Measurements from ENCODE around the gene MYO7A. TPM values are rescaled to one million over a fixed set of nuclear protein-coding genes. Genes with fewer than 3 reads are reported as not detected.

MYO7A gene
- total RNA-seq, 2 experiments from 2014 or later, result not detected

DNA sequence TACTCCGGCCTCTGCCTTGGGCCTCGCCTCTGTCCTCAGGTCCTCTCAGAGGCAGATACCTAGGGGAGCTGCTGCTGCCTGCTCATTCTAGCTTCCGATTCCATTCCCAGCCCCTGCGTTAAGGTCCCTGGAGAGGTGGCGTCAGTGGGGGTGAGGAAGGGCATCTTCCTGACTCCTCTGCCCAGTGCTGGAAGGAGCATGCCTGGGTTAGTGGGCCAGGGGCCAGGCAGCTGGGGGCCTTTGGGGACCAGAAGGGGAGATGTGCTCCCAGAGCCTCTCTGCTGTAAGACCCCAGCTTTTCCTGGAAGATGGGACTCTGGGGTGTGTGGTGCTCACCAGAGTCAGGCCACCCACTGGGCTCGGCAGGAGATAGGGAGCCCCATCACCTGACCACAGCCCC lies 3.6 kb upstream of the MYO7A start:
- Mint-ChIP-seq H3K9me3 (ENCODE audit: insufficient read depth) (no peaks in the 10 kb centered on the region), H3K27ac (no peak overlapping the region), H3K4me1 (ENCODE audit: low read depth) (peaks cover 18% of the 10 kb centered on the region), H3K27me3 (ENCODE audit: low read depth) (peaks cover 8% of the 10 kb centered on the region), H3K4me3 (no peak overlapping the region), H3K36me3 (ENCODE audit: low read depth) (no peaks in the 10 kb centered on the region)
- no peak for DNase-seq
- CTCF ChIA-PET, result no interaction called here
- ATAC-seq, result no peak
- POLR2A ChIA-PET, result no interaction called here

DNA sequence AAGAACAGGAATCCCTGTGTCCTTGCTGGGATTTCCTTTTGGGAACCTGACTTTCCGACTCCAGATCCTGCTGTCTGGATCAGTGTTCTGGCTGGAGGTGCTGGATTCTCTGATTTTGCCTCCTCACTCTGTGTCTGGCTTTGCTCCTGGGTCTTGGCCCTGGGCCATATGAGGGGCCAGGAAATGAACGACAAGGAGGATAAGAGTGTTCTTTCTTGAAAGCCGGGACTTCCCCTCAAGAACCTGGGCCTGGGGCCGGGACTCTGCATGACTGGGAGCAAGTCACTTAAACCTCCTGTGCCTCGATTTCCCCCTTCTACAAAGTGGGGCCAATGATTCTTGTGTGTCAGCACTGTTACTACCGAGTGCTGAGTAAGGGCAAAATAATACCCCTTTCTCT lies 2.9 kb upstream of the MYO7A start:
- ChIA-PET POLR2A (no interaction called here), CTCF (no interaction called here)

DNA sequence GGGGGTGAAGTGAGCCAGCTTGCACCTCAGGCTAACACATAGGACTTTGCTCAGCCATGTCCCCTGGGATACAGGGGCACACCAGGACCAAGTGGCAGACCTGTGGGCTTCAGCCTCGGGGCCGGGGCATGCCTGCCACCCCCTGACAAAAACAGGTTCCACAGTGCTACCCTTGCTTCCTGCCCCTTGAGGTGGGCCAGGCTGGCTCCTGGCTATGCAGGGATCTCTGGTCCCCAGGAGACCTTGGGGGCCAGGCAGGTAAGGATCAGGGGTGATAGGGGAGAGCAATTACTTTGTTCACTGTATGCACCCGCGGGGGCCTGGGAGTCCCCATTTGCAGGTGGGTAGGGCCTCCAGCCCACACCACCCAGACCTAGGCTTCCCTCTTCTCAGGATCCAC lies 2.4 kb upstream of the MYO7A start:
- no peak for DNase-seq
- ATAC-seq, result no peak
- Mint-ChIP-seq H3K4me3 (no peak overlapping the region), H3K36me3 (ENCODE audit: low read depth) (no peaks in the 10 kb centered on the region), H3K4me1 (ENCODE audit: low read depth) (peaks cover 17% of the 10 kb centered on the region), H3K27ac (no peak overlapping the region), H3K9me3 (ENCODE audit: insufficient read depth) (no peaks in the 10 kb centered on the region), H3K27me3 (ENCODE audit: low read depth) (peaks cover 8% of the 10 kb centered on the region)
- ChIA-PET CTCF (interaction anchor here (2.2 to 3.4 kb wide), 3 partner anchors 11 to 423 kb away, joined by 11 to 26 read pairs (median 19); no protein-coding TSS in a partner anchor), POLR2A (no interaction called here)

More for the DNA sequence above, 2.9 kb upstream of the MYO7A start:
- Mint-ChIP-seq H3K4me1 (ENCODE audit: low read depth) (peaks cover 18% of the 10 kb centered on the region), H3K36me3 (ENCODE audit: low read depth) (no peaks in the 10 kb centered on the region), H3K9me3 (ENCODE audit: insufficient read depth) (no peaks in the 10 kb centered on the region), H3K4me3 (no peak overlapping the region), H3K27ac (no peak overlapping the region), H3K27me3 (ENCODE audit: low read depth) (peaks cover 8% of the 10 kb centered on the region)
- no peak for ATAC-seq
- DNase-seq, result no peak

DNA sequence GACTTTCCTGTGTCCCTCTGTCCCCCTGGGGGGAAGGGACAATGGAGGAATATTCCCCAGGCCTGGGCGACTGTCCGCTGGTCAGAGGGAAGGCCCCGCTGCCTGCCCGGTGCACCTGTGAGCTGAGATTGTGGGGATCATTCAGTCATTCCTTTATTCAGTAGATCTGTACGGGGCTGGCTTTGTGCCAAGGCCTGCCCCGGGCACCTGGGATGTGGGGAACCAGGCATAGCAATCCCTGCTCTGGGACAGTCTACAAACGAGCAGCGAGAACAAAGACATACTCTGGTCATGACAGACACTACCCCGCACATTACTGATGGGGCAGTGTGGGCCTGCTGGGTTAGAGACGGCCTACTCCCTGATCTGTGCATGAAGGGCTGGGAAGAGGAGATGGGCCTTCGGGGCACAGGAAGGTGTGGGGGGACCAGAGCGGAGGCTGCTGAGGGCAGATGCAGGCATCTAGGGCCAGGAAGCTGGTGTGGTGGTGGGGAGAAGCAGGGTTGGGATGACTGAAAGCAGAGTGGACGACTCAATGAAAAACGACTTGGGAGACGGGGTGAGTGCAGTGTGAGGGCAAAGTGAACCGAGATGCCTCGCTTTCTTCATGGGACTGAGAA lies 1.8 kb upstream of the MYO7A start:
- no peaks in the 10 kb centered on the region for H3K36me3 Mint-ChIP-seq (ENCODE audit: low read depth)
- H3K27me3 Mint-ChIP-seq (ENCODE audit: low read depth), result peaks cover 8% of the 10 kb centered on the region
- H3K4me1 Mint-ChIP-seq (ENCODE audit: low read depth), result peaks cover 11% of the 10 kb centered on the region
- ATAC-seq, result no peak
- CTCF ChIA-PET, result interaction anchor here (0.7 to 7.5 kb wide), 26 partner anchors 10 to 509 kb away, joined by 3 to 143 read pairs (median 10); no protein-coding TSS in a partner anchor
- H3K4me3 Mint-ChIP-seq, result no peak overlapping the region
- no peak overlapping the region for H3K27ac Mint-ChIP-seq
- H3K9me3 Mint-ChIP-seq (ENCODE audit: insufficient read depth), result no peaks in the 10 kb centered on the region
- DNase-seq, result no peak
- POLR2A ChIA-PET, result no interaction called here

DNA sequence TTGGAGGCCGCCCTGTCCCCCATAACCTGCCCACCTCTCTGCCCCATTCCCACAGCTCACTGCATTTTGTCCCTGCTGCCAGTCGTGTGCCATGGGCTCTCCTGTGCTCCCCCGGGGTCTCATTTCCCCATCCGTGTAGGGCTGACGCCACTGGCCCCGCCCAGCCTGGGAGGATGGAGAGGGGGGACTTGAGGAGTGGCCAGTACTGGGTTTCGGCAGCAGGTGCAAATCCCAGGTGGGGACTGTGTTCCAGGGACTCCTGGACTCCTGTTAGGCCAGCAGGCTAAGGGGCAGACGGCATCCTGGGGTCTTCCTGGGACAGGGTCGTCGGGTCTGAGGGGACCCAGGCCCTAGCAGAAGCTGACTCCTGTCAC lies 1.2 kb upstream of the MYO7A start:
- H3K9me3 Mint-ChIP-seq (ENCODE audit: insufficient read depth), result no peaks in the 10 kb centered on the region
- CTCF ChIA-PET, result interaction anchor here (0.7 to 7.5 kb wide), 42 partner anchors 8 to 508 kb away, joined by 3 to 143 read pairs (median 6); no protein-coding TSS in a partner anchor
- no peak overlapping the region for H3K27ac Mint-ChIP-seq
- peaks cover 11% of the 10 kb centered on the region for H3K4me1 Mint-ChIP-seq (ENCODE audit: low read depth)
- no peak for ATAC-seq
- no peak overlapping the region for H3K4me3 Mint-ChIP-seq
- no peak for DNase-seq
- H3K27me3 Mint-ChIP-seq (ENCODE audit: low read depth), result peaks cover 8% of the 10 kb centered on the region
- no peaks in the 10 kb centered on the region for H3K36me3 Mint-ChIP-seq (ENCODE audit: low read depth)
- POLR2A ChIA-PET, result no interaction called here

DNA sequence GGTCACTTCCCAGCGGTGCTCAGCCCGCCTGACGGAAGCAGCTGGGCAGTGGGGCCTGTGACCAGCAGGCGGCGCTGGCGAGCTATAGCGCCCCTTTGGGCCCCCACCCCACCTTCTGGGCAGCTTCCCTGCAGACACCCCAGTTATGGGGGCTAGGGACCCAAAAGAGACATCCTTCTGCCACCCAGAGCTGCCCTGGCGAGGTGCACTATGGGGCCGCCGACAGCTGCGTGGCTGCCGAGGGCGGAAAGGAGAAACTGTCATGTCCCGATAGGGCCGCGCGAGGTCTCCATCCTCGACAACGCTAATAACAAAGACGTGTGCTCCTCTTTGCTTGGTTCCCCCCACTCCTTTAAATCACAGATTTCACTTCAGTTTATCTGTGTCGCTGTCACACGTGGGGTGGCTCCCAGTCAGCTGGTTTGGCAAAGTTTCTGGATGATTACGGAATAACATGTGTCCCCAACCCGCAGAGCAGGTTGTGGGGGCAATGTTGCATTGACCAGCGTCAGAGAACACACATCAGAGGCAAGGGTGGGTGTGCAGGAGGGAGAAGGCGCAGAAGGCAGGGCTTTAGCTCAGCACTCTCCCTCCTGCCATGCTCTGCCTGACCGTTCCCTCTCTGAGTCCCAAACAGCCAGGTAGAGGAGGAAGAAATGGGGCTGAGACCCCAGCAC lies 673 bp upstream of the MYO7A start:
- POLR2A ChIA-PET, result no interaction called here
- H3K4me1 Mint-ChIP-seq (ENCODE audit: low read depth), result peaks cover 11% of the 10 kb centered on the region
- DNase-seq, result peak; percentile 60

DNA sequence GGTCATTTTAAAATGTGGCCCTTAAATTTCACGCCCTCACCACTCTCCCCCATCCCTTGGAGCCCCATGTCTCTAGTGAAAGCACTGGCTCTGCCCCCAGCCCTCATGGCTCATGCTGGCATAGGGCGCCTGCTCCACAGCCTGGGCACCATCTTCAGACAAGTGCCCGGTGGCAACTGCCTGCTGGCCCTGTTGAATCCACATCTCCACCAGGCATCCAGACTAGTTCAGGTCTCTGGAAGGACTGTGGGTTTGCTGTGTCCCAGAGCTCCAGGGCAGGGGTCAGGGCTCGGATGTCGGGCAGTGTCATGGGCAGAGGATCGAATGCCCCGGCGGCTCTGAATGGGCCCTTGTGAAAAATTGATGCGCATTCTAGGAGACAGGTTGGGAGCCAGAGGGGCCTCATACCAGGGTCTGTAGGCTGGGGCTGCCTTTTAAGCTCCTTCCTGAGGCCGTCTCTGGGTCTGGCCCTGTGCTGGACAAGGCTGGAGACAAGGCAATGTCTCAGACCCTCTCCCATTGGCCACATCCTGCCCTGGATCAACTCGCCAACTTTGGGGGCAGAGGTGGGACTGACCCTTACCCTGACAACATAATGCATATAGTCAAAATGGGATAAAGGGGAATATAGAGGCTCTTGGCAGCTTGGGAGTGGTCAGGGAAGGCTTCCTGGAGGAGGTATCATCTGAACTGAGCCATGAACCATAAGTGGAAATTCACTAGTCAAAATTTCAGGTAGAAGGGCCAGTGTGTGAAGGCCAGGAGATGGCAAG lies 1.2 kb downstream of the MYO7A start:
- H3K4me1 Mint-ChIP-seq (ENCODE audit: low read depth), result peaks cover 11% of the 10 kb centered on the region

More for the DNA sequence above, 673 bp upstream of the MYO7A start:
- Mint-ChIP-seq H3K9me3 (ENCODE audit: insufficient read depth) (no peaks in the 10 kb centered on the region), H3K36me3 (ENCODE audit: low read depth) (no peaks in the 10 kb centered on the region), H3K27ac (no peak overlapping the region), H3K4me3 (peak overlapping the region; percentile 28), H3K27me3 (ENCODE audit: low read depth) (peaks cover 8% of the 10 kb centered on the region)
- peak; percentile 77 for ATAC-seq
- CTCF ChIA-PET, result interaction anchor here (0.7 to 7.5 kb wide), 44 partner anchors 9 to 508 kb away, joined by 3 to 143 read pairs (median 5); no protein-coding TSS in a partner anchor

DNA sequence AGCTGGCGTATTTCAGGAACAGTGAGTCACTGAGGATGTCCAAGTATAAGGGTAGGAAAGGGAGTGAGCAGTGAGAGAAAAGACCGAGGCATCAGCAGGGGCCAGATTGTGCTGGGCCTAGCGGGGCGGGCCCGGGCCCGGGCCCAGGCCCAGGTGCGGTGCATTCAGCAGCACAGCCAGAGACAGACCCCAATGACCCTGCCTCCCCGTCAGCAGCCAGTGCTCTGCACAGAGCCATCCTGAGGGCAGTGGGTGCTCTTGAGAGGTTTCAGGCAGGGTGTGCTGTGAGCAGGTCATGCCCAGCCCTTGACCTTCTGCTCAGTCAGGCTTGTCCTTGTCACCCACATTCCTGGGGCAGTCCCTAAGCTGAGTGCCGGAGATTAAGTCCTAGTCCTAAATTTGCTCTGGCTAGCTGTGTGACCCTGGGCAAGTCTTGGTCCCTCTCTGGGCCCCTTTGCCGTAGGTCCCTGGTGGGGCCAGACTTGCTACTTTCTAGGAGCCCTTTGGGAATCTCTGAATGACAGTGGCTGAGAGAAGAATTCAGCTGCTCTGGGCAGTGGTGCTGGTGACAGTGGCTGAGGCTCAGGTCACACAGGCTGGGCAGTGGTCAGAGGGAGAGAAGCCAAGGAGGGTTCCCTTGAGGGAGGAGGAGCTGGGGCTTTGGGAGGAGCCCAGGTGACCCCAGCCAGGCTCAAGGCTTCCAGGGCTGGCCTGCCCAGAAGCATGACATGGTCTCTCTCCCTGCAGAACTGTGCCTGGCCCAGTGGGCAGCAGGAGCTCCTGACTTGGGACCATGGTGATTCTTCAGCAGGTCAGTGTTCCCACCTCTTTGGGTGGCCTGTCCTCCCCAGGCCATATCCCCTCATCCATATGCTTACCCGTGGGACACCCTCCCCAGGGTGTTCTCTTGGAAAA lies 2.1 kb downstream of the MYO7A start:
- Mint-ChIP-seq H3K4me3 (no peak overlapping the region), H3K4me1 (ENCODE audit: low read depth) (peaks cover 11% of the 10 kb centered on the region), H3K36me3 (ENCODE audit: low read depth) (no peaks in the 10 kb centered on the region), H3K27me3 (ENCODE audit: low read depth) (peaks cover 11% of the 10 kb centered on the region), H3K27ac (no peak overlapping the region), H3K9me3 (ENCODE audit: insufficient read depth) (no peaks in the 10 kb centered on the region)
- ATAC-seq (no peak), DNase-seq (no peak)
- ChIA-PET CTCF (interaction anchor here (1.3 to 7.5 kb wide), 3 partner anchors 10 to 83 kb away, joined by 3 to 143 read pairs (median 4); no protein-coding TSS in a partner anchor), POLR2A (interaction anchor here (0.6 kb wide), 1 partner anchor 337 kb away, joined by 4 read pairs; no protein-coding TSS in a partner anchor)

More for the DNA sequence above, 1.2 kb downstream of the MYO7A start:
- H3K36me3 Mint-ChIP-seq (ENCODE audit: low read depth), result no peaks in the 10 kb centered on the region
- ChIA-PET CTCF (interaction anchor here (3.3 to 7.5 kb wide), 3 partner anchors 12 to 419 kb away, joined by 23 to 143 read pairs (median 26); no protein-coding TSS in a partner anchor), POLR2A (interaction anchor here (0.6 kb wide), 1 partner anchor 337 kb away, joined by 4 read pairs; no protein-coding TSS in a partner anchor)
- H3K4me3 Mint-ChIP-seq, result no peak overlapping the region
- peaks cover 10% of the 10 kb centered on the region for H3K27me3 Mint-ChIP-seq (ENCODE audit: low read depth)
- no peak for ATAC-seq
- H3K27ac Mint-ChIP-seq, result no peak overlapping the region
- no peaks in the 10 kb centered on the region for H3K9me3 Mint-ChIP-seq (ENCODE audit: insufficient read depth)
- no peak for DNase-seq

DNA sequence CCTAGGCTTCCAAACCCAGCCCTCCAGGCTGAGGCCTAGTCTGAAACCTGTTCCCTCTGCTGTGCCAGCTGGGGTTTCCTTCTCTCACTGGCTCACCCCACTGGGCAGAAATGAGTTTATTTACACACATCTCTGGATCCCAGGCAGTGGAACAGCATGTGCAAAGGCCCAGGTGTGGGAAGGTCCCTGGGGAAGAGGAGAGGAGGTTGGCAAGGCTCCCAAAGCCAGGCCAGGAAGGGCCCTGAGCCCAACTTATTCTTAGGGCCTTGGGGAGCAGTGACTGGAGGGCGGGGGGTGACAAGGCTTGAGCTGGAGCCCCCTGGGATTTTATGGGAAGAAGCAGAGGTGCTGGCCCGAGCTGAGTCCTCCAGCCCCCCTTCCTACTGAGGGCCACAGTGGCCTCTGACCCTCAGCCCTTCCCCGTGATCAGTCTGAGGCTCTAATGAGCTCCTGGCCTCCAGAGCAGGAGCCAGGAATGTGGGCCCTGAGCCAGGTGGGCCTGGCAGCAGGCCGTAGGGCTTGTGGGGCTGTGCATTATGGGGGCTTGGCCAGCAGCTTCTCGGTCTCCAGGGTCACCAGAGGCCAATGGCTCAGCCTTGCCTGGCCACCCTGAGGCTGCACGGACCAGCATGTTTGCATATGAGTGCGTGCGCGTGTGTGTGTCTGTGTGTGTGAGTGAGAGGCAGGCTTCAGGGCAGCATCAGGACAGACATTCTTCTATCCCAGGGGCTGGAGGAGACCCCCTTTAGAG lies 2.9 kb downstream of the MYO7A start:
- Mint-ChIP-seq H3K27me3 (ENCODE audit: low read depth) (peaks cover 17% of the 10 kb centered on the region), H3K4me1 (ENCODE audit: low read depth) (peaks cover 11% of the 10 kb centered on the region), H3K9me3 (ENCODE audit: insufficient read depth) (no peaks in the 10 kb centered on the region), H3K36me3 (ENCODE audit: low read depth) (no peaks in the 10 kb centered on the region), H3K27ac (no peak overlapping the region), H3K4me3 (no peak overlapping the region)
- ChIA-PET CTCF (interaction anchor here (1.3 to 7.5 kb wide), 3 partner anchors 10 to 84 kb away, joined by 3 to 143 read pairs (median 4); no protein-coding TSS in a partner anchor), POLR2A (no interaction called here)
- DNase-seq (no peak), ATAC-seq (no peak)

DNA sequence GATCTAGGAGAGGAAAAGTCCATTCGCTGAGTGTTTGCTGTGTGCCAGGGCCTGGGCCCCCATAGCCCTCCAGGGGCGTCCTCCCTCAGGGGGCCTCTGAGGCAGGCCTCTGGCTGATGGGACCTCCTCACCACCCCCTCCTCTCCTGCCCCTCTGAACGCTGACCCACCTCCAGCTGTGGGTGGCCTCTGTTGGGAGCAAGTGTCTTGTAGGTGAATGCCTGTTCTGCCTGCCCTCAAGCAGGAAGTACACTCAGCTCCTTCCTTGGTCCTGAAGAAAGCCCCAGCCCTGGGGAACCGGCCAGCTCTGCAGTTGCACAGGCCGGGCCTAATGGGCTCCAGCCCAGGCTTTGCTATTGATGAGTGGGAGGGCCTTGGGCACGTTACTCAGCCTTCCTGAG lies 3.5 kb downstream of the MYO7A start:
- Mint-ChIP-seq H3K27ac (no peak overlapping the region), H3K4me3 (no peak overlapping the region), H3K36me3 (ENCODE audit: low read depth) (no peaks in the 10 kb centered on the region), H3K4me1 (ENCODE audit: low read depth) (peaks cover 7% of the 10 kb centered on the region), H3K9me3 (ENCODE audit: insufficient read depth) (no peaks in the 10 kb centered on the region), H3K27me3 (ENCODE audit: low read depth) (peaks cover 23% of the 10 kb centered on the region)
- DNase-seq (no peak), ATAC-seq (no peak)
- CTCF ChIA-PET, result interaction anchor here (1.4 to 7.5 kb wide), 2 partner anchors 55 to 84 kb away, joined by 4 to 143 read pairs; no protein-coding TSS in a partner anchor
- POLR2A ChIA-PET, result no interaction called here

All from activated CD8-positive, alpha-beta T cell treated with anti-CD3 and anti-CD28 coated beads, Interleukin-2, amount 10 ng/mL, durations not matched to agents 7 days and 5 days (primary cell).